Ammon's horn (tissue), 1 donor: Measurements from ENCODE around the gene COMMD10.
"Not testable (repeated sequence)": the region's sequence is repeated elsewhere in the genome, so short reads cannot be mapped to it uniquely, and the experiment has no call there.

ENCODE experiments used
- DNase-seq: peaks from one replicate; pipeline ENCODE4 v3.0.0-alpha.2; 2016; ENCODE audit warnings: low spot score

The COMMD10 gene

DNA sequence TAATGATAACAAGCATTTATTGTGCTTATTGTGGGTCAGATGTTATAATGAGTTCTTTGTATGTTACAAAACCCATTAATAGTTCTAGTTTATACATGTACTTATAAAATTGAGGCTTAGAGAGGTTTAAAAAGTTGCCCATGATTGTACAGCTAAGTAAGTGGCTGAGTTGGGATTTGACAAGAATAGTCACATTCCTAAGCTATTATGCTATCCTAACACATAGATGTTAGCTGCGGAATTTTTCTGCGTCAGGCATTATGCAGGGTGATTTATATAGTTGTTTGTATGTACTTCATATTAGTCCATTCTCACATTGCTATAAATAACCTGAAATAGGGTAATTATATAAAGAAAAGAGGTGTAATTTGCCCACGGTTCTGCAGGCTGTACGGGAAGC, 12.5 kb downstream of the COMMD10 start:
- no peak for DNase-seq

DNA sequence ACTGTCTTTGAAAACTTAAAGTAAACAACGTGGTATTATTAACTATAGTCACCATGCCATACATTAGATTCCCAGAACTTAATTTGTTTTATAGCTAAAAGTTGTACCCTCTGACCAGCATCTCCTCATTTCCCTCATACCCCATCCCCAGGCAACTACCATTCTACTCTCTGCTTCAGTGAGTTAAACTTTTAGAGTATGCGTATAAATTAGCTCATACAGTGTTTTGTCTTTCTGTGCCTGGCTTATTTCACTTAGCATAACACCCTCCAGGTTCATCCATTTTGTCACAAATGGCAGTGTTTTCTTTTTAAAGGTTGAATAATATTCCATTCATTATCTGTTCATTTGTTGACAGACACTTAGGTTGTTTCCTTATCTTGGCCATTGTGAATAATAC, 14.2 kb downstream of the COMMD10 start:
- no peak for DNase-seq

DNA sequence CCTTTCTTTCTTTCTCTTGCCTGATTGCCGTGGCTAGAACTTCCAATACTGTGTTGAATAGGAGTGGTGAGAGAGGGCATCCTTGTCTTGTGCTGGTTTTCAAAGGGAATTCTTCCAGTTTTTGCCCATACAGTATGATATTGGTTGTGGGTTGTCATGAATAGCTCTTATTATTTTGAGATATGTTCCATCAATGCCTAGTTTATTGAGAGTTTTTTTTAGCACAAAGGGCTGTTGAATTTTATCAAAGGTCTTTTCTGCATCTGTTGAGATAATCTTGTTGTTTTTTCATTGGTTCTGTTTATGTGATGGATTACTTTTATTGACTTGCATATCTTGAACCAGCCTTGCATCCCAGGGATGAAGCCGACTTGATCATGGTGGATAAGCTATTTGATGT, 20.1 kb downstream of the COMMD10 start:
- DNase-seq: not testable (repeated sequence)

DNA sequence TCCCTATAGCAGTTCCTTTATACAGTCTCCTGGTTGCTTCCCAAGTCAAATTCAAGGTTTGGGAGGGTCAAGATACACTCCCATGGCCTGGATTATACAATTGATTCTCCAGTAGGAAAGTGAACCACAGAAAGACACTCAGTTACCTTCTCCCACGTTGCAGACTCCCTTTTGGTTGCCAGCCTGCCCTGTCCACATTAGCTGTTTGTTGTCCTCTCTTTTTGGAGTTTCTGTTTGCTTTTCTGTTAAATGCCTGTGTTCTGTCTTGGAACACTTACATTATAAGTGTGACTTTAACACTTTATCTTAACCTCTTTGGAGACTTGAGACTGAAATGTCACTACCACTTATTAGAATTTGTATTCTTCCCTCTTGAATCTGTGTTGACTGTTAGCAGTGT, 30.3 kb downstream of the COMMD10 start:
- DNase-seq: no peak

DNA sequence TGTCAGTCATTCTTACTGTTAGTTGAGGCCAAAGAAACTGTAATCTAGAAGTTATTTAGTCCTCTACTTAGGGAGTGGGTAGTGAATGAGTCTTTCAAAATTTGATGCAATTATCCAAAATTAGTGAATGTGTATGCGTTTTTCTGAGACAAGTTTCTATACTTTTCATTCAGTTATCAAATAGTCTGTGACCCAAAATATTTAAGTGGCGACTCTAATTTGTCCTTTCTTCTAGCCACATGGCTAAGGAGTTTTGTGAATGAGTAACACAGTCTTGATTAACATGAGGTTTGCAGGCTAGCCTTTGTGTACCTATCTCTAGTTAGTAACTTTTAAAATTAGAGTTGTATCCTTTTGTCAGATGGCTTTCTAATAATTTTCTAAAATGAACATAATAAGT, 45.6 kb downstream of the COMMD10 start:
- DNase-seq: no peak

DNA sequence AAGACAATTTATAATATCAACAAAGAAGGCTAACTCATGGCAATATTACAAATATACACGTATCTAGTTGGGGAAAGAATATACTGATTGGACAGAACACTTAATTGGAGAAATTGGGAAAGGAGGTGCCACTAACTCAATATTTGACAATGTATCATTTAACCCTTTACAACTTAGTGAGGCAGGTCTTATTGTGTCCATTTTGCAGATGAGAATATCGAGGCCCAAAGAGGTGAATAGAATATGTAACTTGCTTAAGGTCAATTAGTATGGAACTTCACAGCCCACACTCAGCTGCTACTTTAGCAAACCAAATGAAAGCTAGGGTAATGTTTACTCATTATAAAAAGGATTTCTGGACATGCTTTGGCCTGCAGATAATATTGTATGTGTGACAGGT, 46.2 kb downstream of the COMMD10 start:
- no peak for DNase-seq

DNA sequence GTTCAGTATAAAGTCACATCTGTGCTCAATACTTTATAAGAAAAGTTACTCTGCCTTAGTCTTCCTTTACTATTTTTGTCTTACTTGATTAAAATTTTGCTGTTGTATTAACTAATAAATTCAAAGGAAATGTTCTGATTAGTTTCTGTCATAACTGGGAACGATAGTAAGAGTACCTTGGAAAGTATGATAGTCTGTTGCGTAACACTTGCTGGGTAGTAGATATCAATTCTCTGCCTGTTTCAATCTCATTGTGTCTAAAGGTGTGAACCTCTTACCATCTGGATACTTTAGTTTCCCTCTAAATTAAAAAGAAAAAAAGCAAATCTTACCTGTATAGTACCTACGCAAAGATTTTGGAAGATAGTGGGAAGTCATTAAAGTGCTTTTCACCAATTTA, 48.5 kb downstream of the COMMD10 start:
- no peak for DNase-seq

DNA sequence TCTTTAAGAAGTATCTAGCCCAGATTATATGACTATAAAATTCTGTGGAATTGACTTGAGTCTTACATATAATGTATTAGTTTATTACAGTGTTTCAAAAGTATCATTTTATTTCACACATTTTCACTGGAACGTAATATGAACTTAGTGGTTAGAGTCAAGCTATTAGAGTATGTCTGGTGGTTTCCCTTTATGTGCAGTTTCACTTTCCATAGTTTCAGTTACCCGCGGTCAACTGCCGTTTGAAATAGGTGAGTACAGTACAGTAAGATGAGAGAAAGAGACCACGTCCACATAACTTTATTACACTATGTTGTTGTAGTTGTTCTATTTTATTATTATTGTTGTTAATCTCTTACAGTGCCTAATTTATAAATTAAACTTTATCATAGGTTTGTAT, 50.5 kb downstream of the COMMD10 start:
- no peak for DNase-seq

DNA sequence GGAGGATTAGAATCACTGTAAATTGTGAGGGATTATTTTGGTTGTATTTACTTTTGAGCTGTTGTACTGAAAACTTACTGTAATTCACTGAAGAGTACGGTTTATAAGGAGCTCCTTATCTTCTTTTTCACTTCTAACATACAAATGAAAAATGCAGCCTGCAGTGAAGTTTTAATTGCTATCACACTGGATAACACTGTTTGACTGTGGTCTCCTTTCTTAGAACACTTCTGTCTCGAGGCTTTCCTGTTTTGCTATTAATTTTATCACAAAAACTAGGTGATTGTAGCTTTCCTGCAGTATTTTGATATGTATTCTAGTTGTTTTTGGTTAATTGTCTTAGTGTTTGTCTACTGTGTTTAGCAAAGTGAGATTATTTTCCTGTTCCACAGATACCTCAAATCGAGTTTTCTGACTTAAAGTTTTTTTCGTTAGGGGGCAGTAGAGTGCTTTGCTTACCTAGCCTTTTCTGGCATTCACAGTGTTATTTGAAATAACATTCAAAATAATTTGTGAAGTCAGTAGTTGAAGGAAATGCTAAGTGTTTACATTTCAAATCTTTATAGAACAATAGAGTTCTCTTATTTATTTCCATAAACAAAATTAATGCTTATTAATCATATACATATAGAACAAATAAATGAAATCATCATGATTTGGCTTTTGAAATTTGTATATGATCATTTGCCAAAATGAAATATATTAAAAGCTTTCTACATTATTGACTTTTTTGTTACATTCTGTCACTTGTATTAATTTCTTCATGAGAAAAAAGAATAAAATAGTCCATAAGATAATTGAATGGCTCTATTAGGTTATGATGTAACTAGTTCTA, 52.9 kb downstream of the COMMD10 start:
- peak; percentile 65 for DNase-seq

DNA sequence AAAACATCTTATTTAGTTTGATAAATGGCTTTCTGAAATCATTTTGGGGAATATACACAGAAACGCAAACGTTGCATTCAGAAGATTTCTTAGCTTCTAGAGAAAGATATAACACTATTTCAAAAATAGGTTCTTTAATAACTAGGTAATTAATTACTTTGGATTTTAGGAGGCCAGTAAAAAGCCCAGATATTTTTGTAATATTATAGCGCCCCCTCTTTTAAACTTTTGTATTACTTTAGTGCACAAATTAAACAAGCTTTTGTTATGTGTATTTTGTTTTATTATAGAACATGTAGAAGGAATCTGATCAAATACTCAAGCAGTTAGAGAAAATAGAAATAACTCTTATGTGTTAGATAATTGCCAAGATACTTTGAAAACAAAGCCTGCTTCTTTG, 57.7 kb downstream of the COMMD10 start:
- DNase-seq: no peak

DNA sequence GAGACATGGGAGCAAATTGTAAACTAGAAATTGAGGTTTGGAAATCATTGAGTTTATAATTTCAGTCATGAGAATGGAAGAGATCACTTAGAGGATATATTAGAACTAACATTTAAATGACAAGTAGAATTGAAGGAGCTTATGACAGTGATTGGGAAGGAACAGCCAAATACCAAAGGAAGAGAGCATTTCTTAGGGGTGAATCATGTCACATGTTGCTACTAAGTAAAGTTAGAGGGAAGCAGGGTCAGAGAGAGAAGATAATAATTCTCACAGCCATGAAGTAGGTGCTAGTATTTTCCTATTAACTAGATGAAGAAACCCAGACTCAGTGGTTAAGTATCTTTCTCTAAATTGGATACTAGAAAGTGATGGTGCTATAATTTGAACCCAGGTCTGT, 59.3 kb downstream of the COMMD10 start:
- DNase-seq: no peak

DNA sequence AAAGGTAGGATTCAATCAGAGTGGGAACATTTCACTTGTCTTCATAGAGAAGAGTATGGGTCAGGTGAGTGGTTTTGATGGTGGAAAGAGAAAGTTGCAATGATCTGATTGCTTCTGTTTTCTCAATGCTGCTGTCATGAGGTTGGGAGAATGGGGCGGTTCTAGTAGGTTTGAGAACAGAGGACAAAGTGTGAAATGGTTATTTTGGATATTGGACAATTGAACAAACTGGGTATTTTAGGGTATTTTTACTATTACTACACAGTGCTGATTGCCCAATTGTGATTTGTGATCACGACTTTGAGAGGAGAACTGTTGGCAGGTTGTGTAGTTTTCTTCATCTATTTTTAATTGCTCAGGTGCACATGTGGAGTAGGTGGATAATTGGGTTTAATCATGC, 60.2 kb downstream of the COMMD10 start:
- DNase-seq: no peak

DNA sequence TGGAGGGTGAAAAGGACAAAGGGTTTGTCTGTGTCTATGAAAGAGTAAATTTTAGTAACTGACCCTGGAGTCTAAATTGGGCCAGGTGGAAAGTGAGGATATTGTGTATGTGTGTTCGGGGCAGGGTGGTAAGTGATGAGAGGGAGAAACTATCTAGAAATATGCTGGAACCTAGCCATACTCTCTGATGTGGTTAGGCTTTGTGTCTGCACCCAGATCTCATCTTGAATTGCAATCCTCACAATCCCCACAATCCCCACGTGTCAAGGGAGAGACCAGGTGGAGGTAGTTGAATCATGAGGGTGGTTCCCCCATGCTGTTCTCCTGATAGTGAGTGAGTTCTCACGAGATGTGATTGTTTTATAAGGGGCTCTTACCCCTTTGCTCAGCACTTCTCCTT, 60.6 kb downstream of the COMMD10 start:
- DNase-seq: no peak

DNA sequence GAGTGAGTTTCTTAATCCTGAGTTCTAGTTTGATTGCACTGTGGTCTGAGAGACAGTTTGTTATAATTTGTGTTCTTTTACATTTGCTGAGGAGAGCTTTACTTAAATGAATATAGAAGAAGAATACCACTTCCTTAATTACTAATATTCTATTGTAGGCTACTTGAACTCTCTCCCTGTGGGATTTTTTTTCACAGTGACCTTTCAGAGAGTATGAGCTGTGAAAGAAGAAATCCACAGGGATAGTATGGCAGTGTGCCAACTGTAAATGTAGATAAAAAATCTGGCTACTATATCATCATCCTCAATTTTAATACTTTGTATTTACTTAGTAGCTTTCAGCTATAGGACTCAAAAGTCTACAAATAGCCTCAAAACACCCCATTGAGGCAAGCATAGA, 67.3 kb downstream of the COMMD10 start:
- DNase-seq: no peak

DNA sequence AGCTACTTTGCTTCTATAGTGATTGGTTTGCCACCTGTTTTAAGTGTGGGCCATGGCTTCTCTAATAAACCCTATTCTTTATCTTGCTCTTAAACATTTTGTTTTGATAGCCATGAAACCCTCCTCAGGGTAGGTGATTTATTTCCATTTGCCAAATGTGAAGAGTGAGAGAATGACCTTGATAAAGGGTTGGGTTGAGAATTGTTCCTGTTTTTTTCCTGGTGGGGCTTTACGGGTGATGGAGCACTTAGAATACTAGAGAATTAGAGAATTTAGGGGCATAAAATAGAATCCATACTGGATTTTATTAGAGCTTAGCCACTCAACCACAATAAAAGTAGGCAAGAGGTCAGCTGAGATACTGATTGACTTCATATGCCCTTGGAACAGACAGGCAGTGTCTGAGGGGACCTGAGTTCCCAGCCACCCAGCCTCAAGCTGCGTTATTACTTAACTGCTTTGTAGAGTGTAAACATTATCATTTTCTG, 68.9 kb downstream of the COMMD10 start:
- no peak for DNase-seq

DNA sequence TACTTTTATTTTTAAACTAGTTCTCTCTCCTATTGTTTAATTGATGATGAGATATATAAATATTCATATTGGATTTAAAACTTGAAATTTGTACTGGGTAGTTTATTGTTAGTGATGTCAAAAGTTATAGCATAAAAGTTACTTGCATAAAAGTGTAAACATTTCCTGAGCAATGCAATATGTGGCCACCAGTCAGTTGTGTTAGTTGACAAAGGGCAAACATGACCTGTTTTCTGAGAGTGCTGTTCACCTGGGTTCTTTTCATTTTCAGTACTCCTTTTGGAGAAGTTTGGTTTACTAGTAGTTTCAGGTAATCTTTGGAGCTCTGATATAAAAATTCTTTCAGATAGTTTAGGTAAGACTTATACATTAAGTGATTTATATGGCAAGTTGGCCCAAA, 69.4 kb downstream of the COMMD10 start:
- no peak for DNase-seq

DNA sequence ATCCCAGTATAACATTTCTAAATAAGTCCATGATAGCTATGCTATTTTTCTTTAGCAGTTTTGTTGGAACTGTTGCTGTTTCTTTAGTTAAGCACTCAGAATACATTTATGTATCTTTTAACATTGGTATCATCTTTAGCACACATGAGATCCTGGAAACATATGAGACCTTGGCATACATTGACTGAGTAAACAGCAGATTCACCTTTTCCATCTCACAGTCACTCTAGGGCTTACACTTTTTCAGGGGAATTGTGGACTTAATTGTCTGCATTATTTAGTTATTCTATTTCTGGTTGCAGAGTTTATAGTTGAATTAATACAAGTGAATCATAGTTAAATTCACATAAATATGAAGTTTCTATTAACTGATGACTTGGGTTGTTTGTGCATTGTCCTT, 70.1 kb downstream of the COMMD10 start:
- no peak for DNase-seq

DNA sequence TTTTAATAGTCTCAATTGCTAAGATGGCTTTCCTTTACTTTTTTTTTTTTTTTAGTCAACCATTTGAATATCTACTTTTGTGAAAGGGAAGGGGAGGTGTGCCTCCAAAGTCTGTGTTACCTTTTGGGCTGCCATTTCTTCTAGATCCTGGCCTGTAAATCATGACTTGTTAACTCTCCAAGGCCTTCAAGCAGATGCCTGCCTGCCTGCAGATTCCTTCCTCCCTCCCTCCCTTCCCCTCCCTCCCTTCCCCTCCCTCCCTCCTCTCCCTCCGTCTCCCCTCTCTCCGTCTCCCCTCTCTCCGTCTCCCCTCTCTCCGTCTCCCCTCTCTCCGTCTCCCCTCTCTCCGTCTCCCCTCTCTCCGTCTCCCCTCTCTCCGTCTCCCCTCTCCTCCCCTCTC, 73.1 kb downstream of the COMMD10 start:
- DNase-seq: no peak

DNA sequence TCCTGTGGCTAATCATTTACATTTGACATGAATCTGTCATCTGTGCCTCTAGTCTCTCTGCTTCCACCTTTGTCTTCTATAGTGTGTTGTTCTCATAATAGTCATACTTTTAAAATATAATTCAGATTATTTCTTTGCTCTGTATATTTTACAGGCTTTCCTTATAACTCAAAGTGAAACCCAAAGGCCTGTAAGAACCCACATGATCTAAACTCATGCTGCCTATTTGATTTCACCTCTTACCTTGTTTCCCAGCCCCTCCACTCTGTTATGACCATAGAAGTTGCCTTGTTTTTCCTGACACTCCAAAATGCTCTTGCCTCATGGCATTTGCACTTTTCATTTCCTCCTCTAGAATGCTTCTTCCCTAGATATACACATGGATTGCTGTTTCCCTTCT, 74.2 kb downstream of the COMMD10 start:
- no peak for DNase-seq

DNA sequence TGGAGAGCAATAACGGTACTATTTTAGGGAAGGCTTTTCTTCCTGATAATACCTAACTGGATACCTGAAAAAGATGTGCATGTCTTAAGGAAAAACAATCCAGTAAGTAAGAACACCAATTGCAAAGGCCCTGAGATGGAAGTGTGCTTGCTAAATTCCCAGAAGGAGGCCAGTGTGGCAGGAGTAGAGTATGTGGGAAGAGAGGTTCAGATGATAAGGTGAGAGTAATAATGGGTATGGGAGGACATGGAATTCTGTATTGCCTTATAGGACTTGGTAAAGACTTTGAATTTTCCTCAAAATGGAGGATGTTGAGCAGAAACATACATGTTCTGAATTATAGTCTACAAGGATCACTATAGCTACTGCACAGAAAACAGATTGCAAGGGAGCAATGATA, 89.3 kb downstream of the COMMD10 start:
- no peak for DNase-seq

DNA sequence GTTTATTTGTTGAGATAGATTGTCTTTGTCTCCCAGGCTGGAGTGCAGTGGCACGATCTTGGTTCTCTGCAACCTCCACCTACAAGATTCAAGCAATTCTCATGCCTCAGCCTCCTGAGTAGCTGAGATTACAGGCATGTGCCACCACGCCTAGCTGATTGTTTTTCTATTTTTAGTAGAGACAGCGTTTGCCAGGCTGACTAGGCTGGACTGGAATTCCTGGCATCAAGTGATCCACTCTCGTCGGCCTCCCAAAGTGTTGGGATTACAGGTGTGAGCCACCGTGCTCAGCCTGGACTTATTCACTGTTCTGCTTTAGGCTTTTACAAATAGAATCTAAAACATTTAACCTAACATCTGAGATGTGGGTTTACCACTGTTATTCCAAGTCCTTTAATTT, 91.3 kb downstream of the COMMD10 start:
- DNase-seq: no peak

DNA sequence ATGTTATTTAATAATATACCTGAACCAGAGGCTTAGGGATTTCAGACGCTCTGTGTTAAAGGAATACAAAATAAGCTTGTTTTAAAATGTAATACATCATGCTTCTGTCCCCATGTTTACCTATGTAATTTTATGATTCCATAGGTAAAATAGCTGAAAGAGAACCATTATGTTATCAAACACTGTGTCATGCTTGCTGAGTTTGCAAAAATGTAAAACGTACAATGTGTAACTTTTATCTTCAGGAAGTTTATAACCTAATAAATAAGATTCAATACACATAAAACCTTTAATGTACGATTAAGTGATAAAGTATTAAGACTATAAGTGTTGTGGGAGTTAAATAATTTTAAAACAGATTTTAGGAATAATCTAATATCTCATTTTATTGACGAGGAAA, 94.1 kb downstream of the COMMD10 start:
- no peak for DNase-seq

DNA sequence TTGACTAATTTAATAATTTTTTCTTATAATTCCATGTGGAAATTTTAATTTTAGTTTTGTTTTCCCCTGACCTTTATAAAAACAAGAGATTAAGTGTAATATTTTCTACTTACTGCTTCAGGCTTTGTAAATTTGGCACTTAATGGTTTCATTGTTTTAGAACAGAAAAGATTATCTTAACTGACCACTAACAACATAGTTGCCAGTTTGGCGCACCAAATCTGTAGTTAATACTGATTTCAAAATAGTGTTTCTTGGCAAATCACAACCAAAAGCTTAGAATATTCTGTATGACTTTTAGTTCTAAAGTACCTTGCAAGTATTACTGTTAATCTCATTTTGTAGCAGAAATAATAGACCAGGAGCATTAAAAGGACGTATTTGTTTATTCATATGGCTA, 124.3 kb downstream of the COMMD10 start:
- no peak for DNase-seq

DNA sequence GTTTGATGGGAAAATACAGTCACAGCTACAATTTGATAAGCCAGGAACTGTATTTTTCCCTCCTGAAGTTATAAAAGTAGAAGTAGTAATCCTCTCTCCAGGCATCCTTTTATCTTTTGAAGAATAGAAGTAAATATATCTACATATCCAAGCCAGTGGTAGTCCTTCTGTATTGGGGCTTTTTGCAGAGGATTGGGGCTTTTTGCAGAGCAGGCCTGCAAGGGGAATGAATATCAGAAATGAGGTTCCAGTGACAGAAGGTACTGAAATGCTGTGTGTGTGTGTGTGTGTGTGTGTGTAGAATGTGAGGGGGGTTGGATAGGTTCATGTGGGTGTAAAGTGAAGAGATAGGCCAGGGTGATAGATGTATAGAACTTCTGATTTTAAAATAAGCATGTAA, 127.4 kb downstream of the COMMD10 start:
- no peak for DNase-seq
